ENCODE results near the gene SMARCAD1.

SMARCAD1 gene

DNA sequence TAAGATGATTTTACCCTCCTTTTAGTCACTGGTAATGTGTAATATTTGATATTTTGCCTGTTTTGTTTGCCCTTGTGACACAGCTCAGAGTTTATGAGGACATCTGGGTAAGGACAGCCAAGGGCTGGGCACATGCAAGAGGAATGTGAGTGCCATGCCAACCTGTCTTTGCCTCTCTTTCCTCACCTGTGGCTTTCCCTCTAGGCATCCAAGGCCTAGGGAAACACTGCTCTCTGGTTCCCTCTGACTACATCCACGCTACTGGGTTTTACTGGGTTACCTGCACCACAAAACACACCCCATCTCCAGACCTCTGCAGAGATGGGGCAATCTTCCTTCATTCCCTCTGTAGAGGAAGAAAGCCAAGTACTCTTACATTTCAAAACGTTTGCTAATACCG lies 127.3 kb downstream of the SMARCAD1 start:
- no peak for TF ChIP-seq ZFX (IDR thresholded peaks at IDR 0.05)
- TF ChIP-seq, protein P1, sequence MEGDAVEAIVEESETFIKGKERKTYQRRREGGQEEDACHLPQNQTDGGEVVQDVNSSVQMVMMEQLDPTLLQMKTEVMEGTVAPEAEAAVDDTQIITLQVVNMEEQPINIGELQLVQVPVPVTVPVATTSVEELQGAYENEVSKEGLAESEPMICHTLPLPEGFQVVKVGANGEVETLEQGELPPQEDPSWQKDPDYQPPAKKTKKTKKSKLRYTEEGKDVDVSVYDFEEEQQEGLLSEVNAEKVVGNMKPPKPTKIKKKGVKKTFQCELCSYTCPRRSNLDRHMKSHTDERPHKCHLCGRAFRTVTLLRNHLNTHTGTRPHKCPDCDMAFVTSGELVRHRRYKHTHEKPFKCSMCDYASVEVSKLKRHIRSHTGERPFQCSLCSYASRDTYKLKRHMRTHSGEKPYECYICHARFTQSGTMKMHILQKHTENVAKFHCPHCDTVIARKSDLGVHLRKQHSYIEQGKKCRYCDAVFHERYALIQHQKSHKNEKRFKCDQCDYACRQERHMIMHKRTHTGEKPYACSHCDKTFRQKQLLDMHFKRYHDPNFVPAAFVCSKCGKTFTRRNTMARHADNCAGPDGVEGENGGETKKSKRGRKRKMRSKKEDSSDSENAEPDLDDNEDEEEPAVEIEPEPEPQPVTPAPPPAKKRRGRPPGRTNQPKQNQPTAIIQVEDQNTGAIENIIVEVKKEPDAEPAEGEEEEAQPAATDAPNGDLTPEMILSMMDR (conservative IDR thresholded peaks at IDR 0.05), result no peak

GRCh38 chr4:94336303-94336702 lies 128.6 kb downstream of the SMARCAD1 start:
- TF ChIP-seq, protein P1 (conservative IDR thresholded peaks at IDR 0.05), result no peak
- TF ChIP-seq ZFX (IDR thresholded peaks at IDR 0.05), result no peak
- peak overlapping the region; percentile 96 for H3K27ac ChIP-seq

More for the DNA sequence above, 127.3 kb downstream of the SMARCAD1 start:
- peak overlapping the region; percentile 77 for H3K27ac ChIP-seq

DNA sequence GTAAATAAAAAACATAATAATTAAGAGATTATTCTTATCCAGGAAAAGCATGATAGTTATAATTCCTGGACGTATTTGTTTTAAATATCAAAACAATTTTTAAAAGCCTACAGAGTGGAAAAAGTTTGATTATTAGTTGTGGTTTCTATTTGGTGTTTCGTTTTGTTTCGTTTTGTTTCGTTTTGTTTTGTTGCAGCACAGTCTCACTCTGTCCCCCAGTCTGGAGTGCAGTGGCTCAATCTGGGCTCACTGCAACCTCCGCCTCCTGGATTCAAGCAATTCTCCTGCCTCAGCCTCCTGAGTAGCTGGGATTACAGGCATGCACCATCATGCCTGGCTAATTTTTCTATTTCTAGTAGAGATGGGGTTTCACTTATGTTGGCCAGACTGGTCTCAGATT lies 129.1 kb downstream of the SMARCAD1 start:
- H3K27ac ChIP-seq, result peak overlapping the region; percentile 96

- TF ChIP-seq, protein P1 (conservative IDR thresholded peaks at IDR 0.05), result no peak
- TF ChIP-seq ZFX (IDR thresholded peaks at IDR 0.05), result no peak
- H3K27ac ChIP-seq, result no peak overlapping the region
Measured at GRCh38 chr4:94338681-94339351, 131.2 kb downstream of the SMARCAD1 start.

DNA sequence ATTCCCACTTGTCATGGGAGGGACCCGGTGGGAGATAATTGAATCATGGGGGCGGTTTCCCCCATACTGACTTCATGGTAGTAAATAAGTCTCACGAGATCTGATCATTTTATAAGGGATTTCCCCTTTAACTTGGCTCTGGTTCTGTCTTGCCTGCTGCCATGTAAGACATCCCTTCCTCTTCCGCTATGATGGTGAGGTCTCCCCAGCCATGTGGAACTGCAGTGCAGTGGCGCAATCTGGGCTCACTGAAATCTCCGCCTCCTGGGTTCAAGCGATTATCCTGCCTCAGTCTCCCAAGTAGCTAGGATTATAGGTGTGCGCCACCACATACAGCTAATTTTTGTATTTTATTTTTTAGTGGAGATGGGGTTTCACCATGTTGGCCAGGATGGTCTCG lies 132.1 kb downstream of the SMARCAD1 start:
- H3K27ac ChIP-seq, result peak overlapping the region; percentile 85
- TF ChIP-seq, protein P1 (conservative IDR thresholded peaks at IDR 0.05), result no peak
- TF ChIP-seq ZFX (IDR thresholded peaks at IDR 0.05), result no peak

Data from C4-2B (cell line).